Bronchial smooth muscle cell (primary cell): Measurements from ENCODE around the gene TMSB15A. TPM values are rescaled to one million over a fixed set of nuclear protein-coding genes. Genes with fewer than 3 reads are reported as not detected.

Source experiments
- total RNA-seq: library from RNA; depleted of rRNA; stranded (reverse); fragments of >200 nt; gene quantifications from 2 replicates; pipeline ENCODE4 v1.2.1, GENCODE V29; 2014

TMSB15A gene
- 0.43 and 2.0 TPM in 2 replicates for total RNA-seq

DNA sequence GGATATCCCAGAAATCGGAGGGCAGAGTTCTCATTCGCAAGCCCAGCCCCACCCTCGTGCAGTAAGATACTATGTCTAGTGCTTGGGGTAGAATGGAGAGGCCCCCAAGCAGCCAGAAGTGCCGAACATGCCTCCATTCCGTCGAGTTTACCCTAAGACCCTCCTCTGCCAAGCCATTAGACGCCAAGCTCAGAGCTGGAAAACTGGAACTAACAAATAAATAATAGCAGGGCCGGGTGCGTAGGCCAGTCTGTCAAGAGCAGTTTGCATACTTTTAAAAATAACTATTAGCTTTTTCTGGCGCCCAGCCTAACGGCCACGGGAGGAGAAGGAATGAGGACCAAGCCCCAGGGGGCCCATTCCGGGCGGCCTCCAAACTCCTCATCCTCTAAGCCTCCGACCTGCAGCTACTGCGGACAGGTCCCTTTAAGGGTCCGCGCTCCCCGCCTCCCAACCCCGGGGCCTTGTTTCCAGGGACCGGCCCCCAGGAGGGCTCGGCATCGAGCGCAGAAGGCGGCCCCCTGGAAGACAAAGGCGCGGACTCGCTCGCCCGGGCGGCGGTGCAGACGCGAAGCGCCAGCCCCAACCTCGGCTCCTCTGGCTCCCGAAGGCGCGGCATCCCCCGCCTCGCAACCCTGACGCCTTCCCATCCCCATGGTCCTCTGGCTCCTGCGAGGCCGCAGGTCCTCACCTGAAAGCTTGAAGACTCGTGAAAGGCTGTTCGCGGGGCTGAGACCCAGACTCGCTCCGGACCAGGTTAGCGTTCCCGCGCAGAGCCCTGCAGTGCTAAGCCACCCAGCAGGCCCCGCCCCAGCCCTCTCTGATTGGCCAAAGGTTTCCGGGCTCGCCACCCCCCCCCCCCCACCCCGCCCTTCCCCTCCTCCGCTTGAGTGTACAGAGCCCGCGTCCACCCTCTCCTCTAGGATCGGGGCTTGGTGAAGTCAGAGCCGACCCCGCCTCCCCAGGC is at the start of gene TMSB15A:
Gene TMSB15A, minus strand, starts transcription at position 765 of the 967 bp plus-strand sequence.

DNA sequence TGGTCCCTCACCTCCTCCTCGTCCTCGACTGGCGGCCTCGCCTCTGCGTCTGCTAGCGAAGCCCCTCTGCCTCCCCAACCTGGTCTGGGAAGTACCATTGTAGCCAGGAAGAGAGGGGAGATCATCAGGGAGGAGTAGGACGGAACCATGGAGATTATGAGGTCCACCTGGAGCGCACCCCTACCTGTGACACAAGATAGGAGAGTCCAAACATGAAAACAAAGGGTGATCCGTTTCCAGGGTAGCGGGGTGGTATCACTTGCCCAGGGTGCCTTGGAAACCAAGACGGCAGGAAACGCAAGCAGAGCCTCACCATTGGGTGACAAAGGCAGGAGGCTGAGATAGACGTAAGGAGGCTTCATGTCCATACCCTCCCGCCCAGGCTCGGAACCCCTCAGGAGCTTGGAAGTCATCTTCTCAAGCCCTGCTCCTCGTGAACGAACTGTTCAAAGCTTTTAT is 44.7 kb downstream of the TMSB15A start, which contains the start of gene TCP11X2:
Gene TCP11X2, minus strand, starts transcription at position 51 of the 459 bp plus-strand sequence.

Other genes with a start within 250 kb of the TMSB15A start
- gene NXF2B, start 76.7 kb downstream of the TMSB15A start, total RNA-seq, result not detected in 2 replicates
- not detected in 2 replicates for gene TCP11X2, start 44.9 kb downstream of the TMSB15A start, total RNA-seq
- gene ARMCX5, start 82.8 kb upstream of the TMSB15A start, total RNA-seq, result 18.3 and 22.0 TPM in 2 replicates
- gene GPRASP1, start 134.7 kb upstream of the TMSB15A start, total RNA-seq, result 5.2 and 5.8 TPM in 2 replicates
- gene GPRASP2, start 195.7 kb upstream of the TMSB15A start, total RNA-seq, result 22.5 and 24.5 TPM in 2 replicates
- gene GPRASP3, start 204.0 kb upstream of the TMSB15A start, total RNA-seq, result 9.1 and 9.8 TPM in 2 replicates